GM12872 (cell line): ENCODE measurements around the gene MTHFD1L.
A peak's percentile ranks its signal among the peaks of the same experiment; 100 is the strongest.

Experiments used
- CTCF ChIP-seq: IDR thresholded peaks from 3 replicates; pipeline ENCODE4 v1.5.1; 2011; ENCODE audit warnings: low read depth, mild to moderate bottlenecking, low read length, moderate library complexity; ENCODE audit not compliant: insufficient read depth

Gene MTHFD1L

DNA sequence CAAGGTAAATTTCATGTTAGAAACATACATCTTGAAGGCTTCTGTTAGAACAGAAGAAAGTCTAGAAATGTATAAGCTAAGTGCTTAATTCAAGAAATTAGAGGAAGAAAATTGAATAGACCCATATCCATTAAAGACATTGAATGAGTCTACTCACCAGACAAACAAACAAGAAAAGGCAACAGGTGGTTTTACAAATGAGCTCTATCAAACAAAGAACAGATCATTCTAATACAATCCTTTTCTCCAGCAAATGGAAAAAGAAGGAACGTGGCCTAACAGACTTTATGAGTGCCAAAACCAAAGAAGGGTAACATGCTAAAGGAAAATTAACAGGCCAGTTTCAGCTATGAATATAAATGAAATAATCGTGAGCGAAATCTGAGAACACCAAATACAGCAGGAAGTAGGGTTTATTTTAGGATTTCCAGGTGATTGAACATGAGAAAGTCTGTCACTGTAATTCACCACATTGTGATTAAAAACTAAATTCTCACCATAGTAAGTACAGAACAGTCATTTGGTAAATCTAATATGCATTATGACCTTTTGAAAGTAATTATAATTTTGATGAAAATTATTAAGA lies 22.6 kb downstream of the MTHFD1L start:
- no peak for TF ChIP-seq CTCF

- TF ChIP-seq CTCF, result no peak
Observed at GRCh38 chr6:150890346-150890745, 24.8 kb downstream of the MTHFD1L start.

GRCh38 chr6:150891888-150892485 lies 26.5 kb downstream of the MTHFD1L start:
- TF ChIP-seq CTCF, result peak; percentile 91

GRCh38 chr6:150894191-150894744 lies 28.8 kb downstream of the MTHFD1L start:
- no peak for TF ChIP-seq CTCF

- TF ChIP-seq CTCF, result no peak
Observed at GRCh38 chr6:150894935-150895552, 29.5 kb downstream of the MTHFD1L start.

DNA sequence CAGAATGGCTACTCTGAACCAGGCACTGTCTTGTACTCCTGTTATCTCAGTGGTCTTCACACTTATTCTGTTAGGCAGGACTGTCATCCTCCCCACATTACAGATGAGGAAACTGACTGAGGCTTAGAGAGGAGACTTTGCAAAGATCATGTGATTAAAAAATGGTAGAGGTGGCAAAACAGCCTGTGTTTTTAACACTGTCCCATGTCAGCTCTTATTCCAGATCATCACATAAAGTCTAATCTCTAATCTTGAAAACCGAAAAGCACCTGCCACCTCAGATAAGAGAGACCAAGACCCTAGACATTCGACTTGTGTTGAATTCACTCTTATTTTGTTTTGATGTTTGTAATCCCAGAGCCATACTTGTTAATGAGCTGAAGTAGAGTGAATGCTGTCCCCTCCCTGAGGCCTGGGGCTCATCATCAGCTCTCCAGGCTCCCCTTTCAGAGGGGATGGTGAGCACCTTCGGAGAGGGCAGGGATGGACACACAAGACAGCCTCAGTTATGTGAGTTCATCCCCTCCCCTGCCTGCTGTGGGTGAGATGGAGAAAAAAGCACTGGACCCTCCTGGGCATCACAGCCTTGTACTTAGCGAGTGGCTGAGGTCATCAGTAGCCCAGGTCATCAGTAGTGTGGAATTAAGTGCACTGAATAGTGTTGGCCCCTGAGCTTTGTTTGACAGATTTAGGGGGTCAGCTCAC lies 30.6 kb downstream of the MTHFD1L start:
- no peak for TF ChIP-seq CTCF

GRCh38 chr6:150897400-150897943 lies 32.0 kb downstream of the MTHFD1L start:
- TF ChIP-seq CTCF, result no peak
